Measurements from ENCODE around the gene PPP4R2.
A peak's percentile ranks its signal among the peaks of the same experiment; 100 is the strongest.

Gene PPP4R2

DNA sequence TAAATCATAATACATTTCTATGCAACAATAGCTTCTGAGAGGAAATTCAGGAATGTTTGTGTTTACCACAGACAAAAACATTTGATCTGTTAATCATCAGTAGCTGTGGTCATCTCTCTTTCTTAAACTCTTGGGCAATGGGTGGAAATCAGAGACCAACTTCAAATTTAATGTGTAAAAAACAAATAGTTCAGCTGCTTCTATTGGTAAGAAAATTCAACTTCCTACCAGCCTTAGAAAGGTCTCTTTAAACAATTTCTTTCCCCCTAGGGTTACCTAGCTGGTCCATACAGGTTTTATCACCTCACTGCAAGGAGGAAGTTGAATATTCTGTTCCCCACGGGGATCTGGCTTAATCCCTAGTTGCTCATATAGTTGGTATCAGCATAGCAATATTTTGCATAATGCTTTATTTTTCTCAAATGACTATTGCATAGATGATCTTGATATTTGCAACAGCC, 20.3 kb upstream of the PPP4R2 start:
- Histone ChIP-seq H3K9me3 (ENCODE audit: control insufficient read depth, insufficient read depth, low read length) (no peaks in the 10 kb centered on the region), H3K4me3 (ENCODE audit: low read length) (no peak overlapping the region), H3K36me3 (ENCODE audit: control insufficient read depth, insufficient read depth, low read length) (no peaks in the 10 kb centered on the region), H3K27me3 (ENCODE audit: control insufficient read depth, insufficient read depth, low read length) (no peaks in the 10 kb centered on the region), H3K4me1 (ENCODE audit: control insufficient read depth, insufficient read depth, low read length) (no peaks in the 10 kb centered on the region), H3K27ac (ENCODE audit: low read length) (no peak overlapping the region)
- no CpG with 5 or more reads among the region's 1 CpG for WGBS (ENCODE audit: insufficient coverage, insufficient read length)
- DNase-seq (ENCODE audit: low read depth, low spot score), result no peak

DNA sequence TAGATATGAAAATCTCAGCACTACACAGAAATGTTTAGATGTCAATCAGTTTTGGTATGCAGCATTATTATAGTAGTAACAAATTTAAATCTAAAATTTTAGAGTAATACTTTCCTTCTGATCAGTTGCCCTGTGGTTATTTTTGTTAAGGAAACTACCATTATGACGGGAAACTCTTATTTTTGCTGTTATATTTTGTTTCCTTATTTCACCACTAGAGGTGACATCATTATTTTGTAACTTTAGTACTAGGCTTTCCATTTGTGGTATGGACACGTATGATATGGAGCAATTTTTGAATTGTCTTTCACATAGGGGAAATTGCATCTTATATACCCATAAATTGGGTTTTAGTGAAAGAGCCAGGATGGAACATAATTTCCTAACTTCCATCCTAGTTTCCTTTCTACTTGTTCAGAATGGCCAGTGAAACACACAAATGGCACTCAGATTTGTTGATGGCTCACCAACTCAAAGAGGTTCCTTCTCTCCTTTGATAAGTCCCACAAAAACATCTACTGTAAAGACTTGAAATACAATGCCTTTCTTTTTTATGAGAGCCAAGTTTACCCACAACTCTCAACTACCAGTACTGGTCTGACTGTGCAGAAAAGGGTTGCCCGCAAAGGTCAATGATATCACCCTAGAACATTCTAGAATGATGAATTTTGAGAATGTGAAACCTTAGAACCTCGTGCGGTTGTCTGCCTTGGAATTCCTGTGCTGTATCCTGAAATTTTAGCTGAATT, 19.4 kb upstream of the PPP4R2 start:
- no peaks in the 10 kb centered on the region for H3K27me3 ChIP-seq (ENCODE audit: control insufficient read depth, insufficient read depth, low read length)
- no peak overlapping the region for H3K4me3 ChIP-seq (ENCODE audit: low read length)
- no peak for DNase-seq (ENCODE audit: low read depth, low spot score)
- no peak overlapping the region for H3K27ac ChIP-seq (ENCODE audit: low read length)
- H3K4me1 ChIP-seq (ENCODE audit: control insufficient read depth, insufficient read depth, low read length), result no peaks in the 10 kb centered on the region
- no CpG with 5 or more reads among the region's 5 CpGs for WGBS (ENCODE audit: insufficient coverage, insufficient read length)
- H3K9me3 ChIP-seq (ENCODE audit: control insufficient read depth, insufficient read depth, low read length), result no peaks in the 10 kb centered on the region
- no peaks in the 10 kb centered on the region for H3K36me3 ChIP-seq (ENCODE audit: control insufficient read depth, insufficient read depth, low read length)

DNA sequence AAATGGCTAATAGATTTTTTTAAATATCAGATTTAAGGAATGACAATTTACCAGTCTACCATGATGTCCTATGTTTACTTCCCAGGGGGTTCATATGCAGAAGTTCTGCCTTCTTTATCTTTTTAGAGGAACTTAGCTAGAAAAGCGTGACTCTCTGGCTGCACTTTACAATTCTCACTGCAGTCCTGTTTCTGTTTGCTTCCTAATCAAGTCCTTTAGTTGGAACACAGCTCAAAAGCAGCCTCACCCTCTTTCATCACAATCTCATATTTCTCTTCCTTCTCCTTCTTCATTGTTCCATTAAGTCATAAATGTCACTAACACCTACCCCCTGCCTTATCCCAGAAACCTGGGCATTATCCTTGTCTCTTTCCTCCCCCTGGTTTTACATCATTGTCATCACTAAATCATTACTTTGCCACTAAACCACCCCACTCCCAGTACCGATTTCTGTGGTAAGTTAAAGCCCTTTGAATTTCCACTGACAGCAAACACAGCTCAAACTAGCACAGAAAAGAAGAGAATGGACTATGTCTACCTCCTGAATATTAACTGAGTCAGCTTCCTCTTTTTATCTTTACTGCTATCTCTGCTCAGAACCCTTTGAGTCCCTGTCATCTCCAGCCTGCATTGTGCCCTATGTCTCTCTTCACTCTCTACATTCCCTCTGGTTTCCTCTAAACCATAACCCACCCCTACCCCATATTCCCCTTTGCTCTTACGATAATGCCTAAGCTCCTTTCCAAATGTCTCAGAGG, 13.8 kb upstream of the PPP4R2 start:
- DNase-seq (ENCODE audit: low read depth, low spot score), result no peak
- H3K4me3 ChIP-seq (ENCODE audit: low read length), result no peak overlapping the region
- H3K4me1 ChIP-seq (ENCODE audit: control insufficient read depth, insufficient read depth, low read length), result no peaks in the 10 kb centered on the region
- no peaks in the 10 kb centered on the region for H3K36me3 ChIP-seq (ENCODE audit: control insufficient read depth, insufficient read depth, low read length)
- no peaks in the 10 kb centered on the region; the same call in 1 of the 2 replicates for H3K9me3 ChIP-seq (ENCODE audit: control insufficient read depth, insufficient read depth, low read length)
- 100% methylated on average over 1 of the region's 3 CpGs for WGBS (ENCODE audit: insufficient coverage, insufficient read length)
- no peaks in the 10 kb centered on the region; the same call in 1 of the 2 replicates for H3K27me3 ChIP-seq (ENCODE audit: control insufficient read depth, insufficient read depth, low read length)
- no peak overlapping the region for H3K27ac ChIP-seq (ENCODE audit: low read length)

DNA sequence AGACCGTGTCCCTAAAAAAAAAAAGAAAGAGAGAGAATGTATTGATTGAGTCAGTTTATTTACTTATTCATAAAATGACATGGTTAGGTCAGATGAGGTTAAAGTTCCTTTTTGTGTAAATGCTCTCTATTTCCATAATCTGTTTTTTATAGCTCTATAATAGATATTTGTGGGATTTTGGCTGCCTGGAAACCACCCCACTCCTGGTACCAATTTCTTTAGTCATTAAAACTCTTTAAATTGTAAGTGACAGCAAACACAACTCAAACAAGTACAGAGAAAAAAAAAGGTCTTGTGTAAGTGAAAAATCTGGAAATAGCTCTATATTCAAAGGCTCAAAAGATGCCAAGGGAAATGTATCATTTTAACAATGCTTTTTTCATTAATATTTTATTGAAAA, 11.0 kb upstream of the PPP4R2 start:
- no peaks in the 10 kb centered on the region for H3K36me3 ChIP-seq (ENCODE audit: control insufficient read depth, insufficient read depth, low read length)
- no CpG with 5 or more reads among the region's 1 CpG for WGBS (ENCODE audit: insufficient coverage, insufficient read length)

DNA sequence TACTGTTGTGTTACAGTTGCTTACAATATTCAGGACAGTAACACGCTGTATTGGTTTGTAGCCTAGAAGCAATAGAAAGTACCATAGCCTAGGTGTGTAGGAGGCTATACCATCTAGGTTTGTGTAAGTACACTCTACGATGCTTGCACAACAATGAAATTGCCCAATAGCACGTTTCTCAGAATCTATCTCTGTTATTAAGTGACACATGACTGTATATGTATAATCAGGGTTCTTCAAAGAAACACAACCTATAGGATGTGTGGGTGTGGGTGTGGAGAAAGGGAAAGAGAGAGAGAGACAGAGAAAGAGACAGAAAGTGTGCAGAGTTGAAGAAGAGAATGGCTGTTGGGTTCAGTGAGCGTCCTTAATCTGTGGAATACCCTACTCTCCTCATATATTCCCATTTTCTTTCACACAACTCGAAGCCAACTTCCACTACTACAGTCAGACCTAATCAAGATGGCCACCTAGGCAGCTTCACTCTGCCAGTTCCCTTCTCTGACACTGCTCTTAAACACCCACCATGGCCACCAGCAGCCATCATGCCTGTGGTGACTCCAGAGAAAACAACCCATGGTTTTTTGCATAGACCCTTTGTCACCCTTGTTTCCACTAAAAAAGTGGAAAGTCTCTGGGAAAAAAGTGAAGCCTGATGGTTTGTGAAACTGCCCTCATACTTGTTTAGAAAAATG, 5.8 kb upstream of the PPP4R2 start:
- no peak for DNase-seq (ENCODE audit: low read depth, low spot score)
- H3K36me3 ChIP-seq (ENCODE audit: control insufficient read depth, insufficient read depth, low read length), result no peaks in the 10 kb centered on the region
- no peak overlapping the region for H3K27ac ChIP-seq (ENCODE audit: low read length)
- no peaks in the 10 kb centered on the region for H3K4me1 ChIP-seq (ENCODE audit: control insufficient read depth, insufficient read depth, low read length)
- no CpG with 5 or more reads among the region's 5 CpGs for WGBS (ENCODE audit: insufficient coverage, insufficient read length)
- H3K9me3 ChIP-seq (ENCODE audit: control insufficient read depth, insufficient read depth, low read length), result no peaks in the 10 kb centered on the region
- H3K27me3 ChIP-seq (ENCODE audit: control insufficient read depth, insufficient read depth, low read length), result no peaks in the 10 kb centered on the region; the same call in 1 of the 2 replicates
- H3K4me3 ChIP-seq (ENCODE audit: low read length), result no peak overlapping the region

More for the DNA sequence above, 11.0 kb upstream of the PPP4R2 start:
- DNase-seq (ENCODE audit: low read depth, low spot score), result no peak
- Histone ChIP-seq H3K27ac (ENCODE audit: low read length) (no peak overlapping the region), H3K4me3 (ENCODE audit: low read length) (no peak overlapping the region), H3K4me1 (ENCODE audit: control insufficient read depth, insufficient read depth, low read length) (no peaks in the 10 kb centered on the region), H3K27me3 (ENCODE audit: control insufficient read depth, insufficient read depth, low read length) (no peaks in the 10 kb centered on the region; the same call in 1 of the 2 replicates), H3K9me3 (ENCODE audit: control insufficient read depth, insufficient read depth, low read length) (no peaks in the 10 kb centered on the region; the same call in 1 of the 2 replicates)

DNA sequence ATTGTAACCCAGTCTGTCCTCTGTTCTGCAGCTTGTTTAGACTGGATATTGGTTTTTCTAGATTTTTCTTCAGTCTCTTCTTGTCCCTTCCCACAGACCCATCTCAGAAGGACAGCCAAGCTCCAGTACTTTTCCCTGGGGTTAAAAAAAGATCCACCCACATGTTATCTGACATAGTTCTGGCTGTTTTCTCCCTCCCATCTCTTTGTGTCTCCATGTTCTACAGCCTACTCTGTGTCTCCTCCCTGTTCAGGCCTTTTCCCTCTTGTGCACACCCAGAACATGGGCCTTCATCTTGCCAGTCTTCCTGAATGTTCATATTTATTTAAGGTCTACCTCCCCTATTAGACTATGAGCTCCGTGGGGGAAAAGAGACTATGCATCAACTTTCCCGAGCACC, 5.1 kb upstream of the PPP4R2 start:
- H3K36me3 ChIP-seq (ENCODE audit: control insufficient read depth, insufficient read depth, low read length), result no peaks in the 10 kb centered on the region

DNA sequence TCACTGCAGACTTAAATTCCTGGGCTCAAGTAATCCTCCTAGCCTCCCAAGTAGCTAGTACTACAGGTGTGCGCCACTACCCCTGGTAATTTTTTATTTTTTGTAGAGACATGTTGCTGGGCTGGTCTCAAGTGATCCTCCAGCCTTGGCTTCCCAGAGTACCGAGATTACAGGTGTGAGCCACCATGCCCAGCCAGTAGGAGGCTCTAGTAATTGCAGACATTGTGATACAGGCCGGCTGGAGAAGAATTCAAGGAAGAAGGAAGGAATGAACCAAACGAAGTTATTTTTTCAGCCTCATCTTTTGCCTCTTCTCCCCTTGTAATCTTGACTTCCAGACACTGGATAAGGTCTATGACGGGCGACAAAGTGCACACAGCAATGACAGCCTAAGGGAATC, 3.2 kb upstream of the PPP4R2 start:
- Histone ChIP-seq H3K27ac (ENCODE audit: low read length) (no peak overlapping the region), H3K27me3 (ENCODE audit: control insufficient read depth, insufficient read depth, low read length) (no peaks in the 10 kb centered on the region), H3K36me3 (ENCODE audit: control insufficient read depth, insufficient read depth, low read length) (no peaks in the 10 kb centered on the region), H3K9me3 (ENCODE audit: control insufficient read depth, insufficient read depth, low read length) (no peaks in the 10 kb centered on the region), H3K4me3 (ENCODE audit: low read length) (no peak overlapping the region), H3K4me1 (ENCODE audit: control insufficient read depth, insufficient read depth, low read length) (no peaks in the 10 kb centered on the region; the same call in 1 of the 2 replicates)
- WGBS (ENCODE audit: insufficient coverage, insufficient read length), result no CpG with 5 or more reads among the region's 6 CpGs
- DNase-seq (ENCODE audit: low read depth, low spot score), result no peak

More for the DNA sequence above, 5.1 kb upstream of the PPP4R2 start:
- no peak overlapping the region for H3K27ac ChIP-seq (ENCODE audit: low read length)
- no peak for DNase-seq (ENCODE audit: low read depth, low spot score)
- no peaks in the 10 kb centered on the region for H3K9me3 ChIP-seq (ENCODE audit: control insufficient read depth, insufficient read depth, low read length)
- no CpG with 5 or more reads among the region's 2 CpGs for WGBS (ENCODE audit: insufficient coverage, insufficient read length)
- H3K4me3 ChIP-seq (ENCODE audit: low read length), result no peak overlapping the region
- no peaks in the 10 kb centered on the region; the same call in 1 of the 2 replicates for H3K4me1 ChIP-seq (ENCODE audit: control insufficient read depth, insufficient read depth, low read length)
- H3K27me3 ChIP-seq (ENCODE audit: control insufficient read depth, insufficient read depth, low read length), result no peaks in the 10 kb centered on the region; the same call in 1 of the 2 replicates

DNA sequence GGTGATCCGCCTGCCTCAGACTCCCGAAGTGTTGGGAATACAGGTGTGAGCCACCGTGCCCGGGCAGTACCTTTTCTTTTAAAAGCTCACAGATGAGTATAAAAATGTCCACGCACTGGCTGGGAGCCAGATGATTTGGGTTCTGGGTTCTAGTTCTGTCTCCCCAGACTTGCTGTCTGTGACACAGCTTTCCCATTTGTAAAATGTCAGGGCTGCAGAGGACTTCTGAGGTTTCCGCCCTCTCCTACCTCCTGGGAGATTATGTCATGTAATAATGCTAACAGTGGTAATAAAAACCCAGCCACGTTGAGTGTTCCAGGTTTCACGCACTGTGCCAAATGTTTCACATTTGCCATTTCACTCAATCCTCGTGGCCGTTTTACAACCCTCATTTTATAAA, 1.3 kb upstream of the PPP4R2 start:
- Histone ChIP-seq H3K4me1 (ENCODE audit: control insufficient read depth, insufficient read depth, low read length) (no peaks in the 10 kb centered on the region; the same call in 1 of the 2 replicates), H3K4me3 (ENCODE audit: low read length) (no peak overlapping the region), H3K36me3 (ENCODE audit: control insufficient read depth, insufficient read depth, low read length) (no peaks in the 10 kb centered on the region; the same call in 1 of the 2 replicates), H3K27ac (ENCODE audit: low read length) (no peak overlapping the region), H3K27me3 (ENCODE audit: control insufficient read depth, insufficient read depth, low read length) (no peaks in the 10 kb centered on the region), H3K9me3 (ENCODE audit: control insufficient read depth, insufficient read depth, low read length) (no peaks in the 10 kb centered on the region)
- DNase-seq (ENCODE audit: low read depth, low spot score), result no peak
- WGBS (ENCODE audit: insufficient coverage, insufficient read length), result no CpG with 5 or more reads among the region's 10 CpGs

DNA sequence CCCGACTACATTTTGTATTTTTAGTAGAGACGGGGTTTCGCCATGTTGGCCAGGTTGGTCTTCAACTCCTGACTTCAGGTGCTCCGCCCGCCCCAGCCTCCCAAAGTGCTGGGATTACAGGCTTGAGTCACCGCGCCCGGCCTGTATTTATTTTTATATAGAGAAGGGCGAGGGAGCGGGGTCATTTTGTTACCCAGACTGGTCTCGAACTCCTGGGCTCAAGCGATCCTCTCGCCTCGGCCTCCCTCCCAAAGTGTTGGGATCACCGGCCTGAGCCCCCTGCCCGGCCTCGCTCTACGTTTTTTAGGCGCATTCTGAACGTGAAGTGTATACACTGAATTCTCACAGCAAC, 514 bp upstream of the PPP4R2 start:
- H3K9me3 ChIP-seq (ENCODE audit: control insufficient read depth, insufficient read depth, low read length), result no peaks in the 10 kb centered on the region
- H3K4me1 ChIP-seq (ENCODE audit: control insufficient read depth, insufficient read depth, low read length), result no peaks in the 10 kb centered on the region; the same call in 1 of the 2 replicates
- H3K4me3 ChIP-seq (ENCODE audit: low read length), result no peak overlapping the region; the same call in 1 of the 2 replicates
- WGBS (ENCODE audit: insufficient coverage, insufficient read length), result no CpG with 5 or more reads among the region's 20 CpGs
- no peaks in the 10 kb centered on the region; the same call in 1 of the 2 replicates for H3K36me3 ChIP-seq (ENCODE audit: control insufficient read depth, insufficient read depth, low read length)
- no peaks in the 10 kb centered on the region for H3K27me3 ChIP-seq (ENCODE audit: control insufficient read depth, insufficient read depth, low read length)
- no peak overlapping the region for H3K27ac ChIP-seq (ENCODE audit: low read length)
- no peak for DNase-seq (ENCODE audit: low read depth, low spot score)

DNA sequence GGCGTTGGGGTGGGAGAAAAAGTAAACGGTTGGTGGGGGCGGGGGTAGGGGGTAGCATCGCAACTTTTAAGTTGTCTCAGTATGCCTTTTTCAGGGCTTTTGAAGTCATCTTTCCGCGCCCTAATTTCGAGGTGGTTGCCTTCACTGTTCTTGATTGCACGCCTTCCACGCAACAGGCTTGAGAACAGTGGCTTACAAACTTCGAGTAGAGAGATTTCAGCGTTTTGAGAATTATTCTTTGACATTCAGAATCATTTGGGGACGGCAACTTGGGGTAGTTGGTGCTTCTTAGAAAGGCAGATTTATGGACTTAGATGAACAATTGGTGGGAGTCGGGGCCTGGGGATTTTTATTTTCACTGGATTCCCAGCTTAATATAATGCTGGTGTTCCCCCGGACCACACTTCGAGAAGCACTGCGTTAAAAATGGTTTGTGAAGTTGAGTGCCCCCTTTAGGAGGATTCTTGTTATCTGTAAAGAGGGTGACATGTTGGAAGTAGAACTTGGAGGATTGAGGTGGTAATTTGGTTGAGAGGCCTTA, 880 bp downstream of the PPP4R2 start:
- DNase-seq (ENCODE audit: low read depth, low spot score), result no peak

More for the DNA sequence above, 880 bp downstream of the PPP4R2 start:
- no peaks in the 10 kb centered on the region for H3K27me3 ChIP-seq (ENCODE audit: control insufficient read depth, insufficient read depth, low read length)
- no peaks in the 10 kb centered on the region; the same call in 1 of the 2 replicates for H3K36me3 ChIP-seq (ENCODE audit: control insufficient read depth, insufficient read depth, low read length)
- no peaks in the 10 kb centered on the region for H3K9me3 ChIP-seq (ENCODE audit: control insufficient read depth, insufficient read depth, low read length)
- no CpG with 5 or more reads among the region's 16 CpGs for WGBS (ENCODE audit: insufficient coverage, insufficient read length)
- H3K4me1 ChIP-seq (ENCODE audit: control insufficient read depth, insufficient read depth, low read length), result no peaks in the 10 kb centered on the region; the same call in 1 of the 2 replicates
- H3K4me3 ChIP-seq (ENCODE audit: low read length), result peak overlapping the region; percentile 81
- no peak overlapping the region for H3K27ac ChIP-seq (ENCODE audit: low read length)

Data from iPS DF 6.9 (cell line).